ENCODE data around the gene PDXK. TPM values are rescaled to one million over a fixed set of nuclear protein-coding genes. Genes with fewer than 3 reads are reported as not detected.
A peak's percentile ranks its signal among the peaks of the same experiment; 100 is the strongest.

The PDXK gene
- total and polyA plus RNA-seq, 4 experiments from 2014 or later = 37.5 to 94.3 (median 77.4) TPM

DNA sequence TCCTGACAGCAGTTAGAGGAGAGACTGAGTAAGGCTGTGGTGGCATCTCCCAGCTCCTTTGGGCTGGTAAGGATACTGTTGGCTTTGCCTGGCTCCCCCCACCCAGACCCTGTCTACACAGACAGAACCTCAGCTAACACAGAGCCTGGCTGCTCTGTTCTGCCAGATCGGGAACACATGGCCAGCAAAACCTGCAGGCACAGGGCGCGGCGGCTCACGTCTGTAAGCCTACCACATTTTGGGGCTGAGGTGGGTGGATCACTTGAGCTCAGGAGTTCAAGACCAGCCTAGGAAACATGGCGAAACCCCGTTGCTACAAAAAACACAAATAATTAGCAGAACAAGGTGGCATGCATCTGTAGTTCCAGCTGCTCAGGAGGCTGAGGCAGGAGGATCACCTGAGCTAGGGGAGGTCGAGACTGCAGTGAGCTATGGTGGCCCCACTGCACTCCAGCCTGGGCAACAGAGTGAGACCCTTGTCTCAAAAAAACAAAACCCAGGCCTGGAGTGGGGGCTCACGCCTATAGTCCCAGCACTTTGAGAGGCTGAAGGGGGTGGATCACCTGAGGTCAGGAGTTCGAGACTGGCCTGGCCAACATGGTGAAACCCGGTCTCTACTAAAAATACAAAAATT, 50.5 kb downstream of the PDXK start:
- intact Hi-C loops (cut with micrococcal nuclease) = no loop called here
- Histone ChIP-seq H3K9me3 (ENCODE audit: control insufficient read depth in 1 of 2, low read length in 2 of 2) (no peaks in the 10 kb centered on the region), H3K27ac (ENCODE audit: low read depth, low read length) (no peak overlapping the region), H3K36me3 (ENCODE audit: insufficient read depth, low read length) (peaks cover 15% of the 10 kb centered on the region), H3K27me3 (ENCODE audit: insufficient read depth, low read length) (no peaks in the 10 kb centered on the region), H3K4me1 (ENCODE audit: insufficient read depth, low read length) (peaks cover 6% of the 10 kb centered on the region), H3K4me3 (ENCODE audit: low read length in 2 of 2) (no peak overlapping the region)
- ChIA-PET CTCF (ENCODE audit: partially characterized antibody) (interaction anchor here (1.4 kb wide), 1 partner anchor 20 kb away, joined by 3 read pairs; the partner anchor contains the start of gene RRP1), POLR2A (ENCODE audit: partially characterized antibody) (interaction anchor here (0.6 kb wide), 1 partner anchor 41 kb away, joined by 3 read pairs; no protein-coding TSS in a partner anchor)
- no peaks in the 10 kb centered on the region for H3K9me3 Mint-ChIP-seq
- peaks cover 6 to 21% (median 10%) of the 10 kb centered on the region in 4 donors for H3K4me1 Mint-ChIP-seq
- no peaks in the 10 kb centered on the region for H3K27me3 Mint-ChIP-seq
- H3K27ac Mint-ChIP-seq = peak overlapping the region in 1 of 7 donors; percentile 18
- no peak overlapping the region for H3K4me3 Mint-ChIP-seq
- no peak for DNase-seq
- H3K36me3 Mint-ChIP-seq = peaks cover 14% of the 10 kb centered on the region in 2 donors

DNA sequence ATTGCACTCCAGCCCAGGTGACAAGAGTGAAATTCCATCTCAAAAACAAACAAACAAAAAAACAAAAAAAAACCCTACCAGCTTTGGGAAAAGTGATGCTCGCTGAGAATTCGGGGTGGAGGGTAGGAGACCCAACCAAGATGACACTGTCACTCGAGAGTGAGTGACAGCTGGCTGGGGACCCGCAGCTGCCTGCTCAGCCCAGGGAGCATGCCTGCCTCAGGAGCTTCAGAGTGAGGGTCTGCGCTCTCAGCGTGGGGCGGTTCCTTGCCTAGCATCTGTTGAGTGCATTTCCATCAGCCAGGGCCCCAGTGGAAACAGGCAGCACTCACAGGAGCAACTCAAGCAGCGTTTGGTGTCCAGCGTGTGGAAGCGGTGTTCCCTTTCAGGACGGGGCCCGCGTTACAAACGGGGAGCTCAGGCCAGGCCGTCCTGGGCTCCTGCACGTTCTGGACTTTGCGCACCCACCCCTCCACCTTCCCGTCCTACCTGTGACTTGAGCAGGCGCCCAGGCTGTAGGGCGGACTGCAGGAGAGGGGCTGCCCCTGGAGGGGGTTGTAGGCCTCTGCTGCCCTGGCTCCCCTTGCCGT, 51.2 kb downstream of the PDXK start:
- peaks cover 13% of the 10 kb centered on the region for H3K4me1 ChIP-seq (ENCODE audit: insufficient read depth, low read length)
- H3K27ac Mint-ChIP-seq = no peak overlapping the region
- peaks cover 14 to 17% of the 10 kb centered on the region in 2 donors for H3K36me3 Mint-ChIP-seq
- H3K9me3 Mint-ChIP-seq = no peaks in the 10 kb centered on the region
- no peak for DNase-seq
- no peak overlapping the region for H3K27ac ChIP-seq (ENCODE audit: low read depth, low read length)
- intact Hi-C loops (cut with micrococcal nuclease) = no loop called here
- no peak overlapping the region for H3K4me3 Mint-ChIP-seq
- no peak overlapping the region for H3K4me3 ChIP-seq (ENCODE audit: low read length in 2 of 2)
- H3K4me1 Mint-ChIP-seq = peaks cover 10 to 28% (median 16%) of the 10 kb centered on the region in 4 donors
- H3K27me3 ChIP-seq (ENCODE audit: insufficient read depth, low read length) = no peaks in the 10 kb centered on the region
- CTCF ChIA-PET (ENCODE audit: partially characterized antibody) = no interaction called here
- H3K27me3 Mint-ChIP-seq = no peaks in the 10 kb centered on the region
- H3K36me3 ChIP-seq (ENCODE audit: insufficient read depth, low read length) = peaks cover 15% of the 10 kb centered on the region
- no peaks in the 10 kb centered on the region for H3K9me3 ChIP-seq (ENCODE audit: control insufficient read depth in 1 of 2, low read length in 2 of 2)
- POLR2A ChIA-PET (ENCODE audit: partially characterized antibody) = interaction anchor here (0.6 kb wide), 1 partner anchor 42 kb away, joined by 3 read pairs; no protein-coding TSS in a partner anchor

DNA sequence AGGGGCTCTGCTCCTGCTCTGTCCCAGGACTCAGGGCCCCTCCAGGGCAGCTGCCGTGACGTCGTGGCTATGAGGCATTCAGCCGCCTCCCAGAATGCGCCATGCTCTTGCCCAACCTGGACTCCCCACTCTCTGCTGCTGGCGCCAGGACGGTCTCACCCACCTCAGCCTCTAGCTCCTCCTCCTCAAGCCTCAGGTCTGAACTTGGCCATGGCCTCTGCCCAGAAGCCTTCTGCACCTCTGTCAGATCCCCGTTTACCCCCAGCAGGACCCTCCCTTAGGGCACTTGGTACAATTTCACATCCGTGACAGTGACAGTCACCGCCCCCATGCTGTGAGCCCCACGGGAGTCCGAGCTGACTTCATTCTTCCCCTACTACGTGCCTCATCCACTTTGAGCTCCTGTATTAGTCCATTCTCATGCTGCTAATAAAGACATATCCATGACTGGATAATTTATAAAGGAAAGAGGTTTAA, 52.3 kb downstream of the PDXK start:
- Mint-ChIP-seq H3K4me1 (peaks cover 16 to 35% (median 22%) of the 10 kb centered on the region in 4 donors), H3K27ac (peak overlapping the region in 3 of 7 donors; percentile 2 to 50 (median 19)), H3K4me3 (peak overlapping the region in 1 of 8 donors; percentile 59), H3K36me3 (peaks cover 14 to 23% of the 10 kb centered on the region in 2 donors), H3K27me3 (no peaks in the 10 kb centered on the region), H3K9me3 (no peaks in the 10 kb centered on the region)
- peak in 1 of 5 donors; percentile 33 for DNase-seq
- CTCF ChIA-PET (ENCODE audit: partially characterized antibody) = interaction anchor here (0.9 to 1.7 kb wide), 2 partner anchors 9 to 18 kb away, joined by 3 to 6 read pairs; partner anchors contain the start of gene RRP1
- no peaks in the 10 kb centered on the region for H3K9me3 ChIP-seq (ENCODE audit: control insufficient read depth in 1 of 2, low read length in 2 of 2)
- H3K4me1 ChIP-seq (ENCODE audit: insufficient read depth, low read length) = peaks cover 17% of the 10 kb centered on the region
- no peak overlapping the region for H3K4me3 ChIP-seq (ENCODE audit: low read length in 2 of 2)
- no peak overlapping the region for H3K27ac ChIP-seq (ENCODE audit: low read depth, low read length)
- POLR2A ChIA-PET (ENCODE audit: partially characterized antibody) = no interaction called here
- intact Hi-C loops (cut with micrococcal nuclease) = no loop called here
- H3K27me3 ChIP-seq (ENCODE audit: insufficient read depth, low read length) = no peaks in the 10 kb centered on the region
- H3K36me3 ChIP-seq (ENCODE audit: insufficient read depth, low read length) = peaks cover 15% of the 10 kb centered on the region

DNA sequence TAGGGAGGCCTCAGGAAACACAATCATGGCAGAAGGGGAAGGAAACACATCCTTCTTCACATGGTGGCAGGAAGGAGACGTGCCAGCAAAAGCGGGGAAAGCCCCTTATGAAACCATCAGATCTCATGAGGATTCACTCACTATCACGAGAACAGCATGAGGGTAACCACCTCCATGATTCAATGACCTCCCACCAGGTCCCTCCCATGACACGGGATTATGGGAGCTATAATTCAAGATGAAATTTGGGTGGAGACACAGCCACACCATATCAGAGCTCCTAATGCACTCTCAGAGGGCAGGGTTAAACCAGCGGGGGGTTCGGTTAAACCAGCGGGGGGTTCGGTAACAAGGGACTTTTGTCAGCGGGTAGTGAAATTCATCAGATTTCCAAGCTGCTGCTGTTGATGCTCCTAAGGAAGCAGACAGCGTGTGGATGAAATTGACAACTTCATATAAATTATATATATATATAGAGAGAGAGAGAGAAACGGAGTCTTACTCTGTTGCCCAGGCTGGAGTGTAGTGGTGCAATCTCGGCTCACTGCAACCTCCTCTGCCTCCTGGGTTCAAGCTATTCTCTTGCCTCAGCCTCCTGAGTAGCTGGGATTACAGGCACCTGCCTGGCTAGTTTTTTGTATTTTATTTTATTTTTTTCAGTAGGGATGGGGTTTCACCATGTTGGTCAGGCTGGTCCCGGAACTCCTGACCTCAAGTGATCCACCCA, 52.9 kb downstream of the PDXK start:
- peak overlapping the region in 3 of 7 donors; percentile 2 to 50 (median 19) for H3K27ac Mint-ChIP-seq
- POLR2A ChIA-PET (ENCODE audit: partially characterized antibody) = interaction anchor here (0.6 kb wide), 1 partner anchor 52 kb away, joined by 3 read pairs; no protein-coding TSS in a partner anchor

DNA sequence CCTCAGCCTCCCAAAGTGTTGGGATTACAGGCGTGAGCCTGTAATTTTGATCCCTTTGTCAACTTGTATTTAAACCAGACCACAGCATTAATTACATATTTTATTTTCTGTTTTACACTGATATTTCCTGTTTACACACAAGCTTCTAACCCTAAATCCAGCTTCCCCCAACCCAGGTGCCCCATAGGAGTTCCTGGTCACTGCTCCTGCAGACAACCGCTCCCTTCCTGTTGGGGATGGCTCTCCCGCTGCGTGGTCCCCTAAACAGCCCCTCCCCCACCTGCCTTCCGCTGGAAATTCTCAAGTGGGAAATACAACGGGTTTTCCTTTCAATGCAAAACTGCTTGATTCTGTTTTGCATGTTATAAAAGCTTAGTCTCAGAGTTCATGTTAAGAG, 53.5 kb downstream of the PDXK start:
- Mint-ChIP-seq H3K36me3 (peaks cover 14 to 23% of the 10 kb centered on the region in 2 donors), H3K27me3 (no peaks in the 10 kb centered on the region), H3K27ac (peak overlapping the region in 1 of 7 donors; percentile 29), H3K9me3 (no peaks in the 10 kb centered on the region), H3K4me1 (peaks cover 16 to 37% (median 22%) of the 10 kb centered on the region in 4 donors), H3K4me3 (no peak overlapping the region)
- Histone ChIP-seq H3K9me3 (ENCODE audit: control insufficient read depth in 1 of 2, low read length in 2 of 2) (no peaks in the 10 kb centered on the region), H3K27me3 (ENCODE audit: insufficient read depth, low read length) (no peaks in the 10 kb centered on the region), H3K4me3 (ENCODE audit: low read length in 2 of 2) (no peak overlapping the region), H3K27ac (ENCODE audit: low read depth, low read length) (no peak overlapping the region), H3K36me3 (ENCODE audit: insufficient read depth, low read length) (peaks cover 15% of the 10 kb centered on the region), H3K4me1 (ENCODE audit: insufficient read depth, low read length) (peaks cover 17% of the 10 kb centered on the region)
- DNase-seq = no peak
- ChIA-PET POLR2A (ENCODE audit: partially characterized antibody) (interaction anchor here (0.6 to 0.7 kb wide), 2 partner anchors 16 to 52 kb away, joined by 3 read pairs; no protein-coding TSS in a partner anchor), CTCF (ENCODE audit: partially characterized antibody) (interaction anchor here (1.7 kb wide), 1 partner anchor 17 kb away, joined by 6 read pairs; the partner anchor contains the start of gene RRP1)
- intact Hi-C loops (cut with micrococcal nuclease) = no loop called here

More for the DNA sequence above, 52.9 kb downstream of the PDXK start:
- H3K4me1 Mint-ChIP-seq = peaks cover 16 to 35% (median 22%) of the 10 kb centered on the region in 4 donors
- Histone ChIP-seq H3K9me3 (ENCODE audit: control insufficient read depth in 1 of 2, low read length in 2 of 2) (no peaks in the 10 kb centered on the region), H3K4me3 (ENCODE audit: low read length in 2 of 2) (no peak overlapping the region), H3K27ac (ENCODE audit: low read depth, low read length) (no peak overlapping the region), H3K4me1 (ENCODE audit: insufficient read depth, low read length) (peaks cover 17% of the 10 kb centered on the region), H3K36me3 (ENCODE audit: insufficient read depth, low read length) (peaks cover 15% of the 10 kb centered on the region), H3K27me3 (ENCODE audit: insufficient read depth, low read length) (no peaks in the 10 kb centered on the region)
- peak in 1 of 5 donors; percentile 19 for DNase-seq
- H3K27me3 Mint-ChIP-seq = no peaks in the 10 kb centered on the region
- no peaks in the 10 kb centered on the region for H3K9me3 Mint-ChIP-seq
- peak overlapping the region in 1 of 8 donors; percentile 59 for H3K4me3 Mint-ChIP-seq
- intact Hi-C loops (cut with micrococcal nuclease) = no loop called here
- CTCF ChIA-PET (ENCODE audit: partially characterized antibody) = interaction anchor here (1.7 kb wide), 1 partner anchor 18 kb away, joined by 6 read pairs; the partner anchor contains the start of gene RRP1
- peaks cover 14 to 23% of the 10 kb centered on the region in 2 donors for H3K36me3 Mint-ChIP-seq

DNA sequence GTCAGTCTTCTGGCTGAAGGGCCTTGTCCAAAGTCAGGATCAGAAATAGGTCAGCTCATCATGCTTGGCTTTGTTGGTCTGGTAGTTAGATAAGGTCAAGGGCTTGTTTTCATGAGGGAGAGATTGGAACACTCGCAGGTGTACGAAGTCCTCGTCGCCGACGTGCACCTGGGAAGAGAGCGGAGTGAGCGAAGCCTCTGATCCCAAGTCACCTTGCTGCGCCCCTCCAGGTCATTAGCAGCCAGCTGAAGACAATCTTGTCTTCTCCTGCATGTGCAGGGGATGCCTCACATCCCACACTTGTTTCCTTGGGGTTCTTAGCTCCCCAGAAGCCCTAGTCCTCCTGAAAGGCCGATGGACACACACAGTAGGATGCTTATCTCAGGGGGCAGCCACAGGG, 55.2 kb downstream of the PDXK start:
- Mint-ChIP-seq H3K27ac (peak overlapping the region in 2 of 7 donors; percentile 49 to 84), H3K9me3 (no peaks in the 10 kb centered on the region), H3K4me1 (peaks cover 23 to 52% (median 33%) of the 10 kb centered on the region in 4 donors), H3K4me3 (peak overlapping the region; percentile 1 to 93 (median 66)), H3K36me3 (peaks cover 14 to 23% of the 10 kb centered on the region in 2 donors), H3K27me3 (no peaks in the 10 kb centered on the region)
- Histone ChIP-seq H3K4me1 (ENCODE audit: insufficient read depth, low read length) (peaks cover 30% of the 10 kb centered on the region), H3K9me3 (ENCODE audit: control insufficient read depth in 1 of 2, low read length in 2 of 2) (no peaks in the 10 kb centered on the region), H3K27me3 (ENCODE audit: insufficient read depth, low read length) (no peaks in the 10 kb centered on the region), H3K4me3 (ENCODE audit: low read length in 2 of 2) (no peak overlapping the region), H3K27ac (ENCODE audit: low read depth, low read length) (no peak overlapping the region), H3K36me3 (ENCODE audit: insufficient read depth, low read length) (peaks cover 15% of the 10 kb centered on the region)
- peak in 1 of 5 donors; percentile 5 for DNase-seq
- POLR2A ChIA-PET (ENCODE audit: partially characterized antibody) = interaction anchor here (1.2 kb wide), 1 partner anchor 113 kb away, joined by 3 read pairs; no protein-coding TSS in a partner anchor
- CTCF ChIA-PET (ENCODE audit: partially characterized antibody) = interaction anchor here (0.7 kb wide), 1 partner anchor 201 kb away, joined by 3 read pairs; no protein-coding TSS in a partner anchor
- intact Hi-C loops (cut with micrococcal nuclease) = no loop called here

All from CD4-positive, alpha-beta memory T cell (primary cell).